A549 (cell line): Measurements from ENCODE around the gene GAS7. TPM values are rescaled to one million over a fixed set of nuclear protein-coding genes. Genes with fewer than 3 reads are reported as not detected.

Source experiments
- ATAC-seq, 2 experiments: fragments of 200-7000 bp in 1 of 2; fragments of >200 bp in 1 of 2; cut with Nextera tagmentation in 1 of 2; cut with Tn5 transposase in 1 of 2; 3 replicates each; pipeline versions ENCODE4 v1.8.0 to v1.9.1; 2018 to 2020; ENCODE audit warnings: mild to moderate bottlenecking in 1 of 2, moderate library complexity in 1 of 2
- CTCF ChIA-PET: fragments of 300-600 bp; sonication (Branson Sonifier 250); formaldehyde crosslinking; extraction: SDS; loops from one replicate; lab custom pipeline; 2021; ENCODE audit warnings: antibody characterized with exemption, inconsistent platforms; lab: Yijun Ruan, JAX
- POLR2A ChIA-PET: fragments of 350-600 bp; formaldehyde crosslinking; extraction: SDS; loops from one replicate; lab custom pipeline; 2021; ENCODE audit warnings: antibody characterized with exemption, inconsistent platforms; lab: Yijun Ruan, JAX
- DNase-seq, 2 experiments: peaks; one replicate each; pipeline versions ENCODE4 v3.0.0 to v3.0.0-alpha.2; 2011 to 2016; ENCODE audit warnings: low read depth in 1 of 2, low spot score in 1 of 2
- FAIRE-seq: peaks from 2 replicates; lab custom pipeline; 2011; peaks lifted over from hg19 to GRCh38; lab: Jason Lieb, UNC
- H3K27ac ChIP-seq, 2 experiments: fragments of >200 bp; sonication (Bioruptor Twin); formaldehyde crosslinking; 3 replicates each; pipeline ENCODE4 v1.5.1; 2016 to 2017
- H3K4me1 ChIP-seq: fragments of >200 bp; sonication (Bioruptor Twin); formaldehyde crosslinking; 3 replicates; pipeline ENCODE4 v1.6.1; 2016
- H3K4me2 ChIP-seq: fragments of >200 bp; sonication (Bioruptor Twin); formaldehyde crosslinking; 3 replicates; pipeline ENCODE4 v1.6.1; 2016
- H3K4me3 ChIP-seq: fragments of >200 bp; sonication (Bioruptor Twin); formaldehyde crosslinking; 3 replicates; pipeline ENCODE4 v1.5.1; 2016
- H3K9me3 ChIP-seq: fragments of >200 bp; sonication (Bioruptor Twin); formaldehyde crosslinking; 3 replicates; pipeline ENCODE4 v1.6.1; 2016
- ATOH8 ChIP-seq: fragments of 250-450 bp; sonication (Bioruptor Pico); IDR thresholded peaks from 2 replicates; pipeline ENCODE4 v1.5.0; 2020; ENCODE audit warnings: low read depth, mild to moderate bottlenecking, moderate library complexity
- BHLHE40 ChIP-seq: IDR thresholded peaks from 2 replicates; pipeline ENCODE4 v1.6.1; 2012; ENCODE audit warnings: low read depth, low read length, inconsistent platforms
- CEBPB ChIP-seq, 2 experiments: fragments of >200 bp in 1 of 2; sonication (Bioruptor Twin) in 1 of 2; formaldehyde crosslinking in 1 of 2; IDR thresholded peaks; 2 replicates each; pipeline ENCODE4 v1.6.1; 2012 to 2016
- EHF ChIP-seq: fragments of 250-450 bp; sonication (Bioruptor Pico); IDR thresholded peaks from 2 replicates; pipeline ENCODE4 v1.5.0; 2020; ENCODE audit warnings: mild to moderate bottlenecking
- EHMT2 ChIP-seq: fragments of 200-600 bp; sonication (generic); IDR thresholded peaks from 2 replicates; pipeline ENCODE4 v1.6.1; 2016; ENCODE audit warnings: antibody characterized with exemption, low read depth, mild to moderate bottlenecking, moderate library complexity
- ESRRA ChIP-seq: fragments of 150-350 bp; IDR thresholded peaks from 2 replicates; pipeline ENCODE4 v1.6.1; 2014; ENCODE audit warnings: mild to moderate bottlenecking, low read length, borderline replicate concordance
- GATA3 ChIP-seq: IDR thresholded peaks from 2 replicates; pipeline ENCODE4 v1.6.1; 2012; ENCODE audit warnings: borderline replicate concordance
- KDM1A ChIP-seq: fragments of 200-600 bp; sonication (generic); IDR thresholded peaks from 2 replicates; pipeline ENCODE4 v1.6.1; 2016; ENCODE audit warnings: low read depth, mild to moderate bottlenecking
- MAX ChIP-seq: IDR thresholded peaks from 2 replicates; pipeline ENCODE4 v1.6.1; 2012
- MYC ChIP-seq: IDR thresholded peaks from 2 replicates; pipeline ENCODE4 v1.6.1; 2012; ENCODE audit warnings: mild to moderate bottlenecking, inconsistent platforms, low read length, improper control_type of control experiment, borderline replicate concordance
- NFE2L2 ChIP-seq: fragments of 150-350 bp; conservative IDR thresholded peaks from 2 replicates; pipeline ENCODE4 v1.6.1; 2014; ENCODE audit warnings: low read length
- NR3C1 ChIP-seq: fragments of >200 bp; sonication (Bioruptor Twin); formaldehyde crosslinking; IDR thresholded peaks from 3 replicates; pipeline ENCODE4 v1.6.1; 2017
- POLR2A ChIP-seq: IDR thresholded peaks from 2 replicates; pipeline ENCODE4 v1.6.1; 2012; ENCODE audit warnings: mild to moderate bottlenecking, low read length
- RNF2 ChIP-seq: fragments of 200-600 bp; sonication (generic); IDR thresholded peaks from 2 replicates; pipeline ENCODE4 v1.6.1; 2016; ENCODE audit warnings: low read depth, mild to moderate bottlenecking, antibody characterized with exemption, moderate library complexity, borderline replicate concordance
- SREBF2 ChIP-seq: fragments of 450-650 bp; IDR thresholded peaks from 2 replicates; pipeline ENCODE4 v1.6.1; 2014; ENCODE audit warnings: mild to moderate bottlenecking, moderate library complexity
- USF2 ChIP-seq: fragments of 450-650 bp; IDR thresholded peaks from 2 replicates; pipeline ENCODE4 v1.6.1; 2014; ENCODE audit warnings: antibody characterized with exemption
- ZFP36 ChIP-seq: fragments of 450-650 bp; IDR thresholded peaks from 2 replicates; pipeline ENCODE4 v1.6.1; 2014; ENCODE audit warnings: borderline replicate concordance; ENCODE audit not compliant: partially characterized antibody
- WGBS: methylation state at CpG from one replicate; pipeline ENCODE4 v1.1.6; 2017; ENCODE audit errors: missing lambda C conversion rate; 5-methylcytosine and 5-hydroxymethylcytosine counted together
- polyA plus RNA-seq, 4 experiments: library from polyadenylated mRNA; depleted of rRNA in 3 of 4; stranded (reverse); fragments of >200 nt; fragmentation: RNase III in 1 of 4; extraction: RNeasy Plus Mini Kit Qiagen cat#74134 plus additional on column Dnase treatment in 1 of 4; gene quantifications; 2 replicates in 3 of 4; 3 replicates in 1 of 4; pipeline ENCODE4 v1.2.3, GENCODE V29; 2011 to 2017
- TF ChIP-seq, protein P1 (sequence below): fragments of 200-600 bp; sonication (generic); IDR thresholded peaks from 2 replicates; pipeline ENCODE4 v1.6.1; 2016; ENCODE audit warnings: antibody characterized with exemption, mild to moderate bottlenecking, moderate library complexity
- TF ChIP-seq, protein P2 (sequence below): fragments of 250-450 bp; sonication (Bioruptor Pico); IDR thresholded peaks from 2 replicates; pipeline ENCODE4 v1.5.0; 2021; ENCODE audit warnings: mild to moderate bottlenecking, moderate library complexity, borderline replicate concordance
- TF ChIP-seq, protein P3 (sequence below): fragments of 150-350 bp; IDR thresholded peaks from 2 replicates; pipeline ENCODE4 v1.6.1; 2014; ENCODE audit warnings: low read depth, mild to moderate bottlenecking, low read length

GAS7 gene
- polyA plus RNA-seq, 2 of the 4 experiments (the other 2 are of a cell fraction), result 1.3 to 1.5 TPM

DNA sequence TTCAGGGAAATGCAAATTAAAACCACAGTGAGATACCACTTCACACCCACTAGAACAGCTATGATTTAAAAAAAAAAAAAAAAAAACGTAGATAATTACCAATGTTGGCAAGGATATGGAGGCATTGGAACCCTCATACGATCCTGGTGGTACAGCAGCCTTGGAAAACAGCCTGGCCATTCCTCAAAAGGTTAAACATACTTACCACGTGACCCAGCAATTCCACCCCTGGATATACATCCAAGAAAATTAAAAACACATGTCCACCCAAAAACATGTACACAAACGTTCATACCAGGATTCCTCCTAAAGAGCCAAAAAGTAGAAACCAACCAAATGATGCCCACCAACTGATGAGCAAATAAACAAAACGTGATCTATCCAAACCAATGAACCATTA lies 68.1 kb downstream of the GAS7 start (continued):
- TF ChIP-seq, protein P1, sequence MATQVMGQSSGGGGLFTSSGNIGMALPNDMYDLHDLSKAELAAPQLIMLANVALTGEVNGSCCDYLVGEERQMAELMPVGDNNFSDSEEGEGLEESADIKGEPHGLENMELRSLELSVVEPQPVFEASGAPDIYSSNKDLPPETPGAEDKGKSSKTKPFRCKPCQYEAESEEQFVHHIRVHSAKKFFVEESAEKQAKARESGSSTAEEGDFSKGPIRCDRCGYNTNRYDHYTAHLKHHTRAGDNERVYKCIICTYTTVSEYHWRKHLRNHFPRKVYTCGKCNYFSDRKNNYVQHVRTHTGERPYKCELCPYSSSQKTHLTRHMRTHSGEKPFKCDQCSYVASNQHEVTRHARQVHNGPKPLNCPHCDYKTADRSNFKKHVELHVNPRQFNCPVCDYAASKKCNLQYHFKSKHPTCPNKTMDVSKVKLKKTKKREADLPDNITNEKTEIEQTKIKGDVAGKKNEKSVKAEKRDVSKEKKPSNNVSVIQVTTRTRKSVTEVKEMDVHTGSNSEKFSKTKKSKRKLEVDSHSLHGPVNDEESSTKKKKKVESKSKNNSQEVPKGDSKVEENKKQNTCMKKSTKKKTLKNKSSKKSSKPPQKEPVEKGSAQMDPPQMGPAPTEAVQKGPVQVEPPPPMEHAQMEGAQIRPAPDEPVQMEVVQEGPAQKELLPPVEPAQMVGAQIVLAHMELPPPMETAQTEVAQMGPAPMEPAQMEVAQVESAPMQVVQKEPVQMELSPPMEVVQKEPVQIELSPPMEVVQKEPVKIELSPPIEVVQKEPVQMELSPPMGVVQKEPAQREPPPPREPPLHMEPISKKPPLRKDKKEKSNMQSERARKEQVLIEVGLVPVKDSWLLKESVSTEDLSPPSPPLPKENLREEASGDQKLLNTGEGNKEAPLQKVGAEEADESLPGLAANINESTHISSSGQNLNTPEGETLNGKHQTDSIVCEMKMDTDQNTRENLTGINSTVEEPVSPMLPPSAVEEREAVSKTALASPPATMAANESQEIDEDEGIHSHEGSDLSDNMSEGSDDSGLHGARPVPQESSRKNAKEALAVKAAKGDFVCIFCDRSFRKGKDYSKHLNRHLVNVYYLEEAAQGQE, result no peak
- TF ChIP-seq NR3C1, result no peak

DNA sequence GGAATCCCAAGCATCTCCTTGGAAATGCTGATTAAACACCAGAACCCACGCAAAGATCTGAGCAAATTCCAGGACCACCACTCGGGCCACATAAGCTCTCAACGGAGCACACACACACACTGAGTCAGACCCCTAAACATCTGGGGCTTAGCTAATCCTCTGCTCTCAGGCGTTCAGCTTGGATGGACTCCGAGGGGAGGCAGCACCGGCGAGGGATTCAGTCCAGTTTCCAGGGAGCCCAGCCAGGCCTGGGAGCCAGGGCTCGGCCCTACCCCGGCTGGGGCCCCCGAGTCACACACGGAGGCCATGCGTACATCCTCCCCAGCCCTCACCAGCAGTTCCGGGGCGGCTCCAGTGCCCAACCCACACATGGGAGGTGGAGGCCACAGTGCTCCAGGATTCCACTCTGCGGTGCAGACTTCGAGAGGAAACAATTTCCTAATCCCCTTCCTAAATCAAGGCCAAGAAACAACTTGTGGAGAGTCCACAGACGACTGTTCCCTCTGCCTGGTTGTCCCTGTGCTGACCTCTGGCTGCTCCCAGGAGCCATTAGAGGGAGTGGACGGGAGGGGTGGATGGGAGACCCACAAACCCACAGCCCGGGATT lies 70.5 kb downstream of the GAS7 start:
- no peak for FAIRE-seq
- H3K27ac ChIP-seq, result no peak overlapping the region
- no peaks in the 10 kb centered on the region for H3K9me3 ChIP-seq
- CTCF ChIA-PET, result interaction anchor here (0.8 to 1.0 kb wide), 2 partner anchors 10 to 80 kb away, joined by 3 to 4 read pairs; no protein-coding TSS in a partner anchor
- peaks cover 10% of the 10 kb centered on the region; the same call in 2 of the 3 replicates for H3K4me1 ChIP-seq
- TF ChIP-seq NFE2L2, result no peak
- no peak for TF ChIP-seq ESRRA
- TF ChIP-seq POLR2A, result no peak
- no peak for TF ChIP-seq MAX
- no peak for TF ChIP-seq NR3C1
- no peak for TF ChIP-seq MYC
- TF ChIP-seq GATA3, result no peak
- no peak for TF ChIP-seq EHF (CRISPR knock-in tag)
- no peak for TF ChIP-seq RNF2
- no peak for TF ChIP-seq BHLHE40
- no peak for TF ChIP-seq EHMT2
- TF ChIP-seq USF2, result no peak
- TF ChIP-seq, all 56 proteins: peak for 0
- WGBS, result 50% methylated on average over 17 of the region's 19 CpGs
- ATAC-seq, result peak in 1 of 2 experiments; percentile 23; a peak in 3 of 6 replicates
- DNase-seq, result no peak
- POLR2A ChIA-PET, result no interaction called here
- no peak overlapping the region for H3K4me2 ChIP-seq
- H3K4me3 ChIP-seq, result no peak overlapping the region

DNA sequence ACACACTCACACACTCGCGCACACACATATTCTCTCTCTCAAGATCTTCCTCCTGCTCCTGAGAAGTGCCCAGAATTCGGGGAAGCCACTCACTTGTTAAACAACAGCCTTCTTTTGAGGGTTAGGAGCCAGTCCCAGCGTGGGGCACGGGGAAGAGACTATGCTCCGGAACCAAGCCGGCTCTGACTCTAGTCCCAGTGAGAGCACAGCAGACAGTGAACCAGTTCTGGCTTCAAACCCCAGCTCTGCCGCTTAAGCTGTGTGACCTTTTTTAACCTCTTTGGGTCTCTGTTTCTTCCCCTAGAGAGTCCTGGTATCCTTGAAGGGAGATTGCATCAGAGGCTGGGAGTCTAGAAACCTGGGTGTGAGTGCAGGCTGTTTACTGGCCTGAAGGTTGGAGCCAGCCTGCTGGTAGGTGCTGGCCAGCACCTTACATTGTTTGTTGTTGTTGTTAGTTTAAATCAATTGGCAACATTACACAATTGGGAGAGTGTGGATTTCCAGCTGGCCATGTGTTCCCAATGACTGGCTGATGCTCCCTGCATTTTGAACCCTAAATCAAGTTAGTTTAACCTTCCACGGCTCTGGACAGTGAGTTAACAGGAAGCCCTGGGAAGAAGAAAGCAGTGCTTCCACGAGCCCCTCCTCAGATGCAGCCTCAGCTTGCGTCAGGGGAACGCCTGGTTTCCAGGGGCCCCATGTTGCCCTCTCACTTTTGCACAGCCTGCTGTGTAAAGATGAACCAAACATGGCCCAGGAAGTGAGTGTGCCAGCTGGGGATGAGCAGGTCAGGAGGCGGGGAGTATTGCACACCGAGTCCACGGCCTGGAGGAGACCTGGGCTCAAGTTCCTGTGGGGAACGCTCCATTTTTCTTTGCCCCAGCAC lies 71.5 kb downstream of the GAS7 start:
- TF ChIP-seq ATOH8 (CRISPR knock-in tag) (no peak), SREBF2 (no peak), EHMT2 (no peak), KDM1A (no peak), CEBPB (IDR thresholded peaks at IDR 0.05) (0 out of 4 replicates have a peak, but pooled peaks of 1 of the 2 experiments have one; percentile 19), ZFP36 (no peak)
- TF ChIP-seq, protein P2, sequence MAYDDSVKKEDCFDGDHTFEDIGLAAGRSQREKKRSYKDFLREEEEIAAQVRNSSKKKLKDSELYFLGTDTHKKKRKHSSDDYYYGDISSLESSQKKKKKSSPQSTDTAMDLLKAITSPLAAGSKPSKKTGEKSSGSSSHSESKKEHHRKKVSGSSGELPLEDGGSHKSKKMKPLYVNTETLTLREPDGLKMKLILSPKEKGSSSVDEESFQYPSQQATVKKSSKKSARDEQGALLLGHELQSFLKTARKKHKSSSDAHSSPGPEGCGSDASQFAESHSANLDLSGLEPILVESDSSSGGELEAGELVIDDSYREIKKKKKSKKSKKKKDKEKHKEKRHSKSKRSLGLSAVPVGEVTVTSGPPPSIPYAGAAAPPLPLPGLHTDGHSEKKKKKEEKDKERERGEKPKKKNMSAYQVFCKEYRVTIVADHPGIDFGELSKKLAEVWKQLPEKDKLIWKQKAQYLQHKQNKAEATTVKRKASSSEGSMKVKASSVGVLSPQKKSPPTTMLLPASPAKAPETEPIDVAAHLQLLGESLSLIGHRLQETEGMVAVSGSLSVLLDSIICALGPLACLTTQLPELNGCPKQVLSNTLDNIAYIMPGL (CRISPR knock-in tag), result no peak
- TF ChIP-seq, protein P3, sequence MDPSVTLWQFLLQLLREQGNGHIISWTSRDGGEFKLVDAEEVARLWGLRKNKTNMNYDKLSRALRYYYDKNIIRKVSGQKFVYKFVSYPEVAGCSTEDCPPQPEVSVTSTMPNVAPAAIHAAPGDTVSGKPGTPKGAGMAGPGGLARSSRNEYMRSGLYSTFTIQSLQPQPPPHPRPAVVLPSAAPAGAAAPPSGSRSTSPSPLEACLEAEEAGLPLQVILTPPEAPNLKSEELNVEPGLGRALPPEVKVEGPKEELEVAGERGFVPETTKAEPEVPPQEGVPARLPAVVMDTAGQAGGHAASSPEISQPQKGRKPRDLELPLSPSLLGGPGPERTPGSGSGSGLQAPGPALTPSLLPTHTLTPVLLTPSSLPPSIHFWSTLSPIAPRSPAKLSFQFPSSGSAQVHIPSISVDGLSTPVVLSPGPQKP, result no peak
- TF ChIP-seq, all 56 proteins: peak for 1
- DNase-seq (no peak), ATAC-seq (peak; percentile 27 to 53; a peak in 3 of 6 replicates), FAIRE-seq (no peak)
- Histone ChIP-seq H3K4me2 (no peak overlapping the region), H3K9me3 (no peaks in the 10 kb centered on the region), H3K4me1 (peaks cover 10% of the 10 kb centered on the region; the same call in 2 of the 3 replicates), H3K27ac (peak overlapping the region in 1 of 2 experiments; percentile 6; a peak in 1 of 6 replicates), H3K4me3 (no peak overlapping the region)
- 68% methylated on average over 16 of the region's 16 CpGs for WGBS
- POLR2A ChIA-PET, result no interaction called here
- CTCF ChIA-PET, result interaction anchor here (0.5 to 1.0 kb wide), 3 partner anchors 11 to 738 kb away, joined by 3 to 4 read pairs (median 4); no protein-coding TSS in a partner anchor
